K562 (cell line): ENCODE data around the gene HYAL3. TPM values are rescaled to one million over a fixed set of nuclear protein-coding genes. Genes with fewer than 3 reads are reported as not detected.
A peak's percentile ranks its signal among the peaks of the same experiment; 100 is the strongest.

Source experiments
- BMI1 ChIP-seq: fragments of 150-350 bp; IDR thresholded peaks from 2 replicates; pipeline ENCODE4 v1.6.1; 2014; ENCODE audit warnings: low read length
- ETV6 ChIP-seq, 3 experiments: fragments of 150-350 bp in 1 of 3; sonication (generic) in 1 of 3; formaldehyde crosslinking in 1 of 3; IDR thresholded peaks; 2 replicates each; pipeline versions ENCODE4 v1.6.1 to v1.8.0; 2014 to 2022; ENCODE audit warnings: borderline replicate concordance in 2 of 3, low read depth in 2 of 3, antibody characterized with exemption in 1 of 3, low read length in 1 of 3, mild to moderate bottlenecking in 1 of 3, missing genetic modification reagents in 1 of 3
- FOXM1 ChIP-seq, 2 experiments: fragments of 450-650 bp in 1 of 2; sonication (generic) in 1 of 2; formaldehyde crosslinking in 1 of 2; IDR thresholded peaks; 2 replicates each; pipeline versions ENCODE4 v1.6.1 to v1.9.0; 2017 to 2022; ENCODE audit warnings: low read depth in 2 of 2, mild to moderate bottlenecking in 2 of 2, missing genetic modification reagents in 1 of 2, moderate library complexity in 1 of 2
- GATA2 ChIP-seq: sonication (generic); formaldehyde crosslinking; IDR thresholded peaks from 2 replicates; pipeline ENCODE4 v1.4.0; 2020; ENCODE audit warnings: mild to moderate bottlenecking, missing genetic modification reagents
- HDAC1 ChIP-seq, 2 experiments: fragments of 450-650 bp; IDR thresholded peaks; 2 replicates each; pipeline ENCODE4 v1.6.1; 2016 to 2017; ENCODE audit warnings: inconsistent platforms in 1 of 2, mild to moderate bottlenecking in 1 of 2, moderate library complexity in 1 of 2
- HDAC8 ChIP-seq: fragments of 450-650 bp; IDR thresholded peaks from 2 replicates; pipeline ENCODE4 v1.6.1; 2016; ENCODE audit warnings: mild to moderate bottlenecking, missing genetic modification characterization, moderate library complexity, missing compliant biosample characterization
- HMGN3 ChIP-seq: IDR thresholded peaks from 2 replicates; pipeline ENCODE4 v1.6.1; 2011; ENCODE audit warnings: borderline replicate concordance, low read depth, mild to moderate bottlenecking, mixed read lengths, low read length; ENCODE audit not compliant: insufficient read length; ENCODE audit errors: extremely low read depth
- IFI16 ChIP-seq: fragments of 250-450 bp; sonication (Bioruptor Pico); IDR thresholded peaks from 2 replicates; pipeline ENCODE4 v2.1.2; 2022; ENCODE audit warnings: mild to moderate bottlenecking, inconsistent platforms
- MCM2 ChIP-seq: fragments of 450-650 bp; IDR thresholded peaks from 2 replicates; pipeline ENCODE4 v1.6.1; 2017; ENCODE audit warnings: low read depth, mild to moderate bottlenecking
- MCM7 ChIP-seq, 2 experiments: fragments of 450-650 bp; IDR thresholded peaks; 2 replicates each; pipeline ENCODE4 v1.6.1; 2016 to 2018
- NR2C1 ChIP-seq, 2 experiments: fragments of 450-650 bp; IDR thresholded peaks; 2 replicates each; pipeline ENCODE4 v1.6.1; 2017; ENCODE audit warnings: mild to moderate bottlenecking in 2 of 2, antibody characterized with exemption in 1 of 2, inconsistent platforms in 1 of 2, missing compliant biosample characterization in 1 of 2, missing genetic modification characterization in 1 of 2
- SETDB1 ChIP-seq: IDR thresholded peaks from one replicate; pipeline ENCODE4 v1.6.1; 2012; ENCODE audit warnings: low read length, control low read depth, inconsistent platforms
- TCF3 ChIP-seq: sonication (generic); formaldehyde crosslinking; IDR thresholded peaks from 2 replicates; pipeline ENCODE4 v1.4.0; 2020; ENCODE audit warnings: mild to moderate bottlenecking, missing genetic modification reagents
- TCF7 ChIP-seq: sonication (generic); IDR thresholded peaks from 2 replicates; pipeline ENCODE4 v1.6.1; 2016; ENCODE audit warnings: antibody characterized with exemption, borderline replicate concordance
- ZNF764 ChIP-seq: fragments of 250-450 bp; sonication (Bioruptor Pico); IDR thresholded peaks from 2 replicates; pipeline ENCODE4 v1.4.0; 2020; ENCODE audit warnings: low read depth, mild to moderate bottlenecking, moderate library complexity
- ZZZ3 ChIP-seq: fragments of 450-650 bp; IDR thresholded peaks from 2 replicates; pipeline ENCODE4 v1.6.1; 2016; ENCODE audit warnings: antibody characterized with exemption, mild to moderate bottlenecking, moderate library complexity
- polyA plus RNA-seq, 8 experiments: library from polyadenylated mRNA; depleted of rRNA in 4 of 8; stranded (reverse) in 5 of 8; unstranded in 3 of 8; fragments of >200 nt; fragmentation: Nextera tagmentation in 2 of 8; fragmentation: Illumina TruSeq in 1 of 8; extraction: Ambion mirVana in 2 of 8; extraction: Trizol in 1 of 8; gene quantifications; 2 replicates each; pipeline versions ENCODE4 v1.2.1 to v1.2.3, GENCODE V29; 2011 to 2014; ENCODE audit warnings: inconsistent platforms in 1 of 8, missing spikeins in 1 of 8
- total RNA-seq, 7 experiments: library from RNA; depleted of rRNA in 6 of 7; stranded (reverse); fragments of >200 nt in 6 of 7; fragmentation: Illumina TruSeq in 2 of 7; extraction: Trizol in 2 of 7; gene quantifications; 2 replicates each; pipeline versions ENCODE4 v1.2.1 to v1.2.3, GENCODE V29; 2011 to 2021; ENCODE audit warnings: low replicate concordance in 1 of 7
- TF ChIP-seq, protein P1 (sequence below): sonication (generic); formaldehyde crosslinking; IDR thresholded peaks from 2 replicates; pipeline ENCODE4 v1.8.0; 2022; ENCODE audit warnings: mild to moderate bottlenecking, missing genetic modification reagents
- TF ChIP-seq, protein P2 (sequence below): fragments of 200-800 bp; sonication (Bioruptor generic); IDR thresholded peaks from 2 replicates; pipeline ENCODE4 v1.6.1; 2016; ENCODE audit warnings: missing genetic modification characterization, missing compliant biosample characterization
- TF ChIP-seq, protein P3 (sequence below): fragments of 450-650 bp; formaldehyde crosslinking; IDR thresholded peaks from 2 replicates; pipeline ENCODE4 v1.4.0; 2020; ENCODE audit warnings: mild to moderate bottlenecking, moderate library complexity

Gene HYAL3
- total and polyA plus RNA-seq, 9 of the 15 experiments (the other 6 are each of a cell fraction or from before 2014, with no cell fraction given) = 0.38 to 9.1 (median 6.8) TPM

DNA sequence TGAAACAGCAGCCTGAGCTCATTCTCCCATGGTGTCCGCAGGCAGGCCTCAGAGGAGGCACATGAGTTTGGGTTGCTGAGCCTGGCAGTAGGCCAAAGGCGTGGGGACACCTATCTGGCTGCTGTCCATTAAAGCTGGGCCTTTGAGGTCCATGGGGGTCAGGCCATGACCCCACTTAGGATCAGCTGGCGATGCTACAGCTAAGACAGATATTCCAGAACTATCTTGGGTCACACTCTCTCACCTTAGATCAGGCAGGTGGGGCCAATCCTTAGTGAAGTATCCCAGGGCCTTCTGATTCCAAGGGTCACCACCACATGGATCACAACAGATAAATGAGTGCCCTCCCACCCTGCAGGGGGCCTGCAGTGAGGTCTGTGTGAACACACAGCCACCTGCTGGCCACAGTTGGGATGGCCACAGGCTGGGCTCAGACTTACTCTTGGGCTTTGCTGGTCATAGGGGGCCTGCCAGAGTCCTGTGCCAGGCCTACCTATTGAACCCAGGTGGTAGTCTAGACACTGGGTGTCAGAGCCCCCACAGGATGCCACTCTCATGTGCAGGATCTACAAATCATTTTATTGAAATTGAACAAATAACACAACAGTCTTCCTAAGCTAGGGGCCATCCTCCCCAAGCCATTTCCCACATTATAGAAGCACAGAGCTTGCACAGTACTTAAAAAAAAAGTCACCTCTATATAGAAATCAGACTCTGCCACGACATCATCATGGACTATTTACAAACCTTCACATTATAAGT is 25.3 kb upstream of the HYAL3 start (continued):
- peak; percentile 22; the same call in 1 of the 2 replicates for TF ChIP-seq TCF3
- TF ChIP-seq GATA2 = peak; percentile 13; the same call in 1 of the 2 replicates
- TF ChIP-seq FOXM1 (IDR thresholded peaks at IDR 0.05; ENCODE audit: low read depth) = no peak
- TF ChIP-seq FOXM1 (CRISPR knock-in tag; IDR thresholded peaks at IDR 0.05; ENCODE audit: low read depth) = no peak
- TF ChIP-seq TCF7 = no peak
- TF ChIP-seq MCM7 (IDR thresholded peaks at IDR 0.05) = no peak
- no peak for TF ChIP-seq MCM2
- 0 out of 4 replicates have a peak, but pooled peaks of 1 of the 2 experiments have one; percentile 24 for TF ChIP-seq HDAC1 (IDR thresholded peaks at IDR 0.05)
- no peak for TF ChIP-seq IFI16 (CRISPR knock-in tag)
- peak; percentile 75 for TF ChIP-seq NR2C1 (IDR thresholded peaks at IDR 0.05)
- peak; percentile 39; the same call in 1 of the 2 replicates for TF ChIP-seq NR2C1 (tag; IDR thresholded peaks at IDR 0.05)
- no peak for TF ChIP-seq ZNF764 (CRISPR knock-in tag)
- no peak for TF ChIP-seq SETDB1
- TF ChIP-seq, protein P1, sequence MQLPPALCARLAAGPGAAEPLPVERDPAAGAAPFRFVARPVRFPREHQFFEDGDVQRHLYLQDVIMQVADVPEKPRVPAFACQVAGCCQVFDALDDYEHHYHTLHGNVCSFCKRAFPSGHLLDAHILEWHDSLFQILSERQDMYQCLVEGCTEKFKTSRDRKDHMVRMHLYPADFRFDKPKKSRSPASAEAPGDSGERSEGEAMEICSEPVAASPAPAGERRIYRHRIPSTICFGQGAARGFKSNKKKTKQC (CRISPR knock-in tag) = no peak
- no peak for TF ChIP-seq ZZZ3
- TF ChIP-seq BMI1 = no peak
- no peak for TF ChIP-seq HMGN3
- TF ChIP-seq, protein P2, sequence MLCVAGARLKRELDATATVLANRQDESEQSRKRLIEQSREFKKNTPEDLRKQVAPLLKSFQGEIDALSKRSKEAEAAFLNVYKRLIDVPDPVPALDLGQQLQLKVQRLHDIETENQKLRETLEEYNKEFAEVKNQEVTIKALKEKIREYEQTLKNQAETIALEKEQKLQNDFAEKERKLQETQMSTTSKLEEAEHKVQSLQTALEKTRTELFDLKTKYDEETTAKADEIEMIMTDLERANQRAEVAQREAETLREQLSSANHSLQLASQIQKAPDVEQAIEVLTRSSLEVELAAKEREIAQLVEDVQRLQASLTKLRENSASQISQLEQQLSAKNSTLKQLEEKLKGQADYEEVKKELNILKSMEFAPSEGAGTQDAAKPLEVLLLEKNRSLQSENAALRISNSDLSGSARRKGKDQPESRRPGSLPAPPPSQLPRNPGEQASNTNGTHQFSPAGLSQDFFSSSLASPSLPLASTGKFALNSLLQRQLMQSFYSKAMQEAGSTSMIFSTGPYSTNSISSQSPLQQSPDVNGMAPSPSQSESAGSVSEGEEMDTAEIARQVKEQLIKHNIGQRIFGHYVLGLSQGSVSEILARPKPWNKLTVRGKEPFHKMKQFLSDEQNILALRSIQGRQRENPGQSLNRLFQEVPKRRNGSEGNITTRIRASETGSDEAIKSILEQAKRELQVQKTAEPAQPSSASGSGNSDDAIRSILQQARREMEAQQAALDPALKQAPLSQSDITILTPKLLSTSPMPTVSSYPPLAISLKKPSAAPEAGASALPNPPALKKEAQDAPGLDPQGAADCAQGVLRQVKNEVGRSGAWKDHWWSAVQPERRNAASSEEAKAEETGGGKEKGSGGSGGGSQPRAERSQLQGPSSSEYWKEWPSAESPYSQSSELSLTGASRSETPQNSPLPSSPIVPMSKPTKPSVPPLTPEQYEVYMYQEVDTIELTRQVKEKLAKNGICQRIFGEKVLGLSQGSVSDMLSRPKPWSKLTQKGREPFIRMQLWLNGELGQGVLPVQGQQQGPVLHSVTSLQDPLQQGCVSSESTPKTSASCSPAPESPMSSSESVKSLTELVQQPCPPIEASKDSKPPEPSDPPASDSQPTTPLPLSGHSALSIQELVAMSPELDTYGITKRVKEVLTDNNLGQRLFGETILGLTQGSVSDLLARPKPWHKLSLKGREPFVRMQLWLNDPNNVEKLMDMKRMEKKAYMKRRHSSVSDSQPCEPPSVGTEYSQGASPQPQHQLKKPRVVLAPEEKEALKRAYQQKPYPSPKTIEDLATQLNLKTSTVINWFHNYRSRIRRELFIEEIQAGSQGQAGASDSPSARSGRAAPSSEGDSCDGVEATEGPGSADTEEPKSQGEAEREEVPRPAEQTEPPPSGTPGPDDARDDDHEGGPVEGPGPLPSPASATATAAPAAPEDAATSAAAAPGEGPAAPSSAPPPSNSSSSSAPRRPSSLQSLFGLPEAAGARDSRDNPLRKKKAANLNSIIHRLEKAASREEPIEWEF (CRISPR knock-in tag) = no peak
- no peak for TF ChIP-seq ETV6 (IDR thresholded peaks at IDR 0.05; ENCODE audit: borderline replicate concordance in 1 of 2, low read depth in 2 of 2, low read length in 1 of 2)
- TF ChIP-seq ETV6 (CRISPR knock-in tag; IDR thresholded peaks at IDR 0.05; ENCODE audit: borderline replicate concordance) = no peak
- no peak for TF ChIP-seq HDAC8 (tag)
- TF ChIP-seq, protein P3, sequence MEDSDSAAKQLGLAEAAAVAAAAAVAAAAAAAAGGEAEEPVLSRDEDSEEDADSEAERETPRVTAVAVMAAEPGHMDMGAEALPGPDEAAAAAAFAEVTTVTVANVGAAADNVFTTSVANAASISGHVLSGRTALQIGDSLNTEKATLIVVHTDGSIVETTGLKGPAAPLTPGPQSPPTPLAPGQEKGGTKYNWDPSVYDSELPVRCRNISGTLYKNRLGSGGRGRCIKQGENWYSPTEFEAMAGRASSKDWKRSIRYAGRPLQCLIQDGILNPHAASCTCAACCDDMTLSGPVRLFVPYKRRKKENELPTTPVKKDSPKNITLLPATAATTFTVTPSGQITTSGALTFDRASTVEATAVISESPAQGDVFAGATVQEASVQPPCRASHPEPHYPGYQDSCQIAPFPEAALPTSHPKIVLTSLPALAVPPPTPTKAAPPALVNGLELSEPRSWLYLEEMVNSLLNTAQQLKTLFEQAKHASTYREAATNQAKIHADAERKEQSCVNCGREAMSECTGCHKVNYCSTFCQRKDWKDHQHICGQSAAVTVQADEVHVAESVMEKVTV (CRISPR knock-in tag) = peak; percentile 40; the same call in 1 of the 2 replicates
